Epithelial cell of esophagus (primary cell): ENCODE measurements around the gene SERTAD3.

Experiments used
- DNase-seq: peaks from one replicate; pipeline ENCODE4 v3.0.0; 2010; ENCODE audit warnings: low read depth
- H3K4me3 ChIP-seq: 2 replicates; pipeline ENCODE4 v1.5.1; 2011; ENCODE audit warnings: mild to moderate bottlenecking, low read length, control low read depth
- TF ChIP-seq, protein P1 (sequence below): IDR thresholded peaks from 2 replicates; pipeline ENCODE4 v1.5.1; 2011; ENCODE audit warnings: low read depth, mild to moderate bottlenecking, low read length, control low read depth, inconsistent platforms; ENCODE audit not compliant: insufficient read depth; ENCODE audit errors: missing control alignments

The SERTAD3 gene

DNA sequence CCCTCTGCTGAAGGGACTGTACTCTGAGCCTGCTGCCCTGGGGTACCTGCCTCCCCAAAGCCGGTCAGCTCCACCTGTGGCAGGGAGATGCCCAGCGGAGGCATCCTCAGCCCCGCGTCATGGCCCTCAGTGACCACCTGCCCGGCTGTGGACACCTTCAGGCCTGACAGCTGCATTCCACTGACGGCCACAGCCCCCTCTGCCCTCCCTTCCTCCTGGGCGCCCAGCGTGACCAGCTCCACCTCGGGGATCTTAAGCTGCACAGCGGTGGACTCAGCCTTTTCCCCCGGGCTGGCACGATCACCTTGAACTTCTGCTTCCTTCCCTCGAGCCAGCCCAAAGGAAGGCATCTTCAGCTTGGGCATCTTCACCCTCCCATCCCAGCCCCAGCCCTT lies 49.3 kb downstream of the SERTAD3 start:
- TF ChIP-seq, protein P1, sequence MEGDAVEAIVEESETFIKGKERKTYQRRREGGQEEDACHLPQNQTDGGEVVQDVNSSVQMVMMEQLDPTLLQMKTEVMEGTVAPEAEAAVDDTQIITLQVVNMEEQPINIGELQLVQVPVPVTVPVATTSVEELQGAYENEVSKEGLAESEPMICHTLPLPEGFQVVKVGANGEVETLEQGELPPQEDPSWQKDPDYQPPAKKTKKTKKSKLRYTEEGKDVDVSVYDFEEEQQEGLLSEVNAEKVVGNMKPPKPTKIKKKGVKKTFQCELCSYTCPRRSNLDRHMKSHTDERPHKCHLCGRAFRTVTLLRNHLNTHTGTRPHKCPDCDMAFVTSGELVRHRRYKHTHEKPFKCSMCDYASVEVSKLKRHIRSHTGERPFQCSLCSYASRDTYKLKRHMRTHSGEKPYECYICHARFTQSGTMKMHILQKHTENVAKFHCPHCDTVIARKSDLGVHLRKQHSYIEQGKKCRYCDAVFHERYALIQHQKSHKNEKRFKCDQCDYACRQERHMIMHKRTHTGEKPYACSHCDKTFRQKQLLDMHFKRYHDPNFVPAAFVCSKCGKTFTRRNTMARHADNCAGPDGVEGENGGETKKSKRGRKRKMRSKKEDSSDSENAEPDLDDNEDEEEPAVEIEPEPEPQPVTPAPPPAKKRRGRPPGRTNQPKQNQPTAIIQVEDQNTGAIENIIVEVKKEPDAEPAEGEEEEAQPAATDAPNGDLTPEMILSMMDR = no peak
- no peak overlapping the region for H3K4me3 ChIP-seq
- no peak for DNase-seq

DNA sequence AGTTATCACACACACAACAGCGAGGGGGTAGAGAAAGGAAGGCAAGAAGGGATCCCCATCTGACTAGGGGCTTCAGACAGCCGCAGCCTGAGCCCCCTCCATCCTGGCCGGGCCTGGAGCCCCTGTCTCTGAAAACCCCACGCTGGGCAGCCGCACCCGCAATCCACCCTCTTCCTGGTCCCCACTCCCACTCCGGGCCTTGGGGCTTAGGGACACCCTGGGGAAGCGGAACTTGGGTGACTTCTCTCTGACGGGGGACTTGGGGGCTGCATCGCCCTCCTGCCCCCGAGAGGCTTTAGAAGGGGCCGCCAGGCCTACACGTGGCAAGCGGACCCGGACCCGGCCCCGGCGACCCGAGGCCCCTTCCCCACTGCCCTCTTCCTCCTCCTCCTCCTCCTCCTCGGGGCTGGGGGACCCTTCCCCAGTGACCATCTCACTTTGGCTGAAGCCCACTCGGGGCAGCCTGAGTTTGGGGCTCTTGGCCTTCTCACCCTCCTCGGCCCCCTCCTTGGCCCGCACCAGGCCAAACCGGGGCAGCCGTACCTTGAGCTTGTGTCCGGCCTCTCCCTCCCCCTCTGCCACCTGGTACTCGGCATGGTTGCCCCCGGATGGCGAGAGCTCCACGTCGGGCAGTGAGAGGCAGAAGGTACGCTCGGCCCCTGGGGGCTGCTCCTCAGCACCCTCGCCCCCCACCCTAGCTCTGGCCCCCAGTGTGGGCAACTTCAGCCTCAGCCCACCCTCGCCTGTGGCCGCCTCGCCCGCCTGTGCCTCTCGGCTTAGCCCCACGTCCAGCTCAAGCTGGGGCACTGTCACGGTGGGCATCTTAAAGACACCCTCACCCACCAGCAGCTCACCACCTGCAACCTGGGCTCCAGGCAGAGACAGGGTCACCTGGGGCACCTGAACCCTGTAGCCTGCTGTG lies 50.0 kb downstream of the SERTAD3 start:
- TF ChIP-seq, protein P1 = no peak
- no peak overlapping the region for H3K4me3 ChIP-seq
- no peak for DNase-seq

DNA sequence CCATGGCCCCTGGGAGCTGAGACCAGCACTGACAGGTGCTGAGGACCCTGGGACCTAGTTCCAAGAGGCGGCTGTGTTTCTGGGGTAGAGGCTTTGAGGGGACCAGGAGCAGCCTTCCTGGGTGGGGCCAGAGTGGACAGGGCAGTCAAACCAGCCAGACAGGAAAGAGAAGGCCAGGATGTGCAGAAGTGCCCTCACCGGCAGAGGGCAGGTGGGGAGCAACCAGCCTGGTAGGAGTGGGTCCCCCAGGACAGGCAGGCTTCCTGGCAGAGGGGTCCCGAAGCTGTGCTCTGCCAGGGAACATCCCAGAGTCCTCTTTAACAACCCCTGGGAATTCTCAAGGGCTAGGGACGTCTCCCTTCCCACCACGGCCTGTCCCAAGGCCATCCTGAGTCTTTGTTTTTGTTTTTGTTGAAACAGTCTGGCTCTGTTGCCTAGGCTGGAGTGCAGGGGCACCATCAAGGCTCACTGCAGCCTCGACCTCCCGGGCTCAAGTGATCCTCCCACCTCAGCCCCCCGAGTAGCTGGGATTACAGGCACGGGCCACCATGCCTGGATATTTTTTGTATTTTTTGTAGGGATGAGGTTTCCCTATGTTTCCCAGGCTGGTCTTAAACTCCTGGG lies 51.1 kb downstream of the SERTAD3 start:
- TF ChIP-seq, protein P1 = peak; percentile 68
- no peak overlapping the region for H3K4me3 ChIP-seq

DNA sequence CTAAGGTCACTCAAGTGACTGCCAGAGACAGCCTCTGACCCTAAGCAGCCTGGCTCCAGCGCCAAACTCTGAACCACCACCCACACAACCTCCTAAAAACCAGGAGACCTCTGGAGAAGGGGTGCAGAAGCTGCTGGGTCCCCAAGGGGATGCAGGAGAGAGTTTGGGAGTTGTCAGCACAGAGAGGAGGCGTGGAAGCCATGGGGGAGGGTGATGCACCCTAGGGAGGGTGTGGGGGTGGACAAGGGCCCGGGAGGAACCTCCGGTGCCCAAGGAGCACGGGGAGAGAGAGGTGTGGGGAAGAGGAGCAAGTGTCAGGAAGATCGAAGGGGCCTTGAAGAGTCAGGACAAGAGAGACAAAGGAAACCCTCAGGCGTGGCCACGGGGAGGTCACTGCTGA lies 52.0 kb downstream of the SERTAD3 start:
- H3K4me3 ChIP-seq = no peak overlapping the region
- DNase-seq = no peak
- TF ChIP-seq, protein P1 = no peak

More for the DNA sequence above, 51.1 kb downstream of the SERTAD3 start:
- peak; percentile 72 for DNase-seq
